IMR-90 (cell line): Measurements from ENCODE around the gene SLC38A4. TPM values are rescaled to one million over a fixed set of nuclear protein-coding genes. Genes with fewer than 3 reads are reported as not detected.

Experiments used
- ATAC-seq: fragments of 200-7000 bp; cut with Tn5 transposase; 2 replicates; pipeline ENCODE4 v1.9.1; 2020; ENCODE audit warnings: low read depth, mild to moderate bottlenecking, moderate library complexity
- BruUV-seq: library from RNA; stranded (reverse); fragments of 400-500 nt; replicated peaks from 2 replicates; lab custom pipeline; 2021; lab: Mats Ljungman, UMichigan
- CTCF ChIA-PET: fragments of 300-600 bp; formaldehyde crosslinking; extraction: SDS; loops from one replicate; lab custom pipeline; 2021; ENCODE audit warnings: antibody characterized with exemption; lab: Yijun Ruan, JAX
- POLR2A ChIA-PET: fragments of 300-600 bp; sonication (Branson Sonifier 250); formaldehyde crosslinking; loops from one replicate; lab custom pipeline; 2022; ENCODE audit warnings: antibody characterized with exemption; ENCODE audit not compliant: unreplicated experiment; lab: Charles Lee
- DNase-seq: peaks from one replicate; pipeline ENCODE4 v3.0.0; 2013
- H2AFZ ChIP-seq: replicated peaks from 2 replicates; pipeline ENCODE3; 2013; ENCODE audit warnings: low read length, mild to moderate bottlenecking; ENCODE audit not compliant: poor library complexity
- H2AK5ac ChIP-seq: 2 replicates; pipeline ENCODE4 v1.6.1; 2013; ENCODE audit warnings: low read depth, low read length, inconsistent platforms
- H2AK9ac ChIP-seq: replicated peaks from 2 replicates; pipeline ENCODE3; 2013; ENCODE audit warnings: mild to moderate bottlenecking, low read depth, low read length, moderate library complexity; ENCODE audit not compliant: poor library complexity
- H2BK120ac ChIP-seq: 2 replicates; pipeline ENCODE4 v1.6.1; 2013; ENCODE audit warnings: low read depth, low read length, inconsistent platforms
- H2BK15ac ChIP-seq: 3 replicates; pipeline ENCODE4 v1.6.1; 2013; ENCODE audit warnings: low read depth, low read length, inconsistent platforms
- H2BK20ac ChIP-seq: 2 replicates; pipeline ENCODE4 v1.6.1; 2013; ENCODE audit warnings: low read depth, mild to moderate bottlenecking, inconsistent platforms, low read length, moderate library complexity
- H2BK5ac ChIP-seq: 2 replicates; pipeline ENCODE4 v1.6.1; 2013; ENCODE audit warnings: mild to moderate bottlenecking, low read depth, low read length, inconsistent platforms; ENCODE audit not compliant: poor library complexity, severe bottlenecking
- H3K14ac ChIP-seq: replicated peaks from 2 replicates; pipeline ENCODE4 v1.6.1; 2013; ENCODE audit warnings: low read depth, low read length, inconsistent platforms
- H3K18ac ChIP-seq: 2 replicates; pipeline ENCODE4 v1.6.1; 2013; ENCODE audit warnings: low read depth, low read length, control low read depth
- H3K23ac ChIP-seq: 2 replicates; pipeline ENCODE4 v1.6.1; 2013; ENCODE audit warnings: low read depth, low read length, inconsistent platforms
- H3K27ac ChIP-seq: 2 replicates; pipeline ENCODE4 v1.5.1; 2013; ENCODE audit warnings: mild to moderate bottlenecking, control low read depth, low read length; ENCODE audit not compliant: insufficient read depth
- H3K27me3 ChIP-seq: 2 replicates; pipeline ENCODE4 v1.6.1; 2013; ENCODE audit warnings: low read length; ENCODE audit not compliant: control insufficient read depth, insufficient read depth
- H3K36me3 ChIP-seq: 2 replicates; pipeline ENCODE4 v1.6.1; 2013; ENCODE audit warnings: low read length, mixed read lengths; ENCODE audit not compliant: control insufficient read depth, insufficient read depth
- H3K4ac ChIP-seq: 2 replicates; pipeline ENCODE4 v1.6.1; 2013; ENCODE audit warnings: low read depth, low read length, inconsistent platforms
- H3K4me1 ChIP-seq: 2 replicates; pipeline ENCODE4 v1.6.1; 2013; ENCODE audit warnings: low read length, mixed read lengths; ENCODE audit not compliant: control insufficient read depth, insufficient read depth
- H3K4me2 ChIP-seq: 2 replicates; pipeline ENCODE4 v1.6.1; 2013; ENCODE audit warnings: low read depth, mild to moderate bottlenecking, control low read depth, low read length, moderate library complexity
- H3K4me3 ChIP-seq: 2 replicates; pipeline ENCODE4 v1.5.1; 2013; ENCODE audit warnings: low read depth, mild to moderate bottlenecking, control low read depth, low read length, moderate library complexity; ENCODE audit not compliant: insufficient read depth
- H3K56ac ChIP-seq: 2 replicates; pipeline ENCODE4 v1.6.1; 2013; ENCODE audit warnings: low read length, inconsistent platforms; ENCODE audit not compliant: insufficient read depth; ENCODE audit errors: extremely low read depth
- H3K79me1 ChIP-seq, 2 experiments: 2 replicates each; pipeline ENCODE4 v1.6.1; 2013; ENCODE audit warnings: low read length in 2 of 2, inconsistent platforms in 1 of 2, low read depth in 1 of 2
- H3K9ac ChIP-seq: 2 replicates; pipeline ENCODE4 v1.6.1; 2013; ENCODE audit warnings: low read depth, low read length, control low read depth
- H3K9me1 ChIP-seq: 2 replicates; pipeline ENCODE4 v1.6.1; 2013; ENCODE audit warnings: low read length, inconsistent platforms; ENCODE audit not compliant: insufficient read depth
- H3K9me3 ChIP-seq: 2 replicates; pipeline ENCODE4 v1.6.1; 2013; ENCODE audit warnings: low read length; ENCODE audit not compliant: control insufficient read depth, insufficient read depth
- H4K20me1 ChIP-seq: 2 replicates; pipeline ENCODE4 v1.6.1; 2013; ENCODE audit warnings: low read length, inconsistent platforms; ENCODE audit not compliant: insufficient read depth
- H4K5ac ChIP-seq: 2 replicates; pipeline ENCODE4 v1.6.1; 2013; ENCODE audit warnings: mild to moderate bottlenecking, low read depth, low read length, control low read depth
- H4K8ac ChIP-seq, 2 experiments: 2 replicates each; pipeline ENCODE4 v1.6.1; 2013; ENCODE audit warnings: low read depth in 2 of 2, low read length in 2 of 2, control low read depth in 1 of 2, inconsistent platforms in 1 of 2
- H4K91ac ChIP-seq: 2 replicates; pipeline ENCODE4 v1.6.1; 2013; ENCODE audit warnings: low read depth, low read length, inconsistent platforms; ENCODE audit not compliant: insufficient read depth
- BHLHE40 ChIP-seq: fragments of 150-350 bp; IDR thresholded peaks from 2 replicates; pipeline ENCODE4 v1.6.1; 2016; ENCODE audit warnings: mild to moderate bottlenecking, low read depth, low read length
- CEBPB ChIP-seq: IDR thresholded peaks from 2 replicates; pipeline ENCODE4 v1.6.1; 2012; ENCODE audit warnings: low read depth, low read length, improper control_type of control experiment
- CTCF ChIP-seq: conservative IDR thresholded peaks from 2 replicates; pipeline ENCODE4 v1.5.1; 2012; ENCODE audit warnings: mild to moderate bottlenecking, low read depth, low read length, improper control_type of control experiment
- FOS ChIP-seq: fragments of 150-350 bp; IDR thresholded peaks from 2 replicates; pipeline ENCODE4 v1.6.1; 2016; ENCODE audit warnings: low read depth, low read length
- MAFK ChIP-seq: IDR thresholded peaks from 2 replicates; pipeline ENCODE4 v1.6.1; 2012; ENCODE audit warnings: low read depth, low read length, improper control_type of control experiment
- MAZ ChIP-seq: IDR thresholded peaks from 2 replicates; pipeline ENCODE4 v1.6.1; 2012; ENCODE audit warnings: low read depth, mild to moderate bottlenecking, low read length, improper control_type of control experiment, moderate library complexity, borderline replicate concordance
- NFE2L2 ChIP-seq: fragments of 150-350 bp; IDR thresholded peaks from 2 replicates; pipeline ENCODE4 v1.6.1; 2016; ENCODE audit warnings: low read depth, mild to moderate bottlenecking, low read length
- POLR2A ChIP-seq: IDR thresholded peaks from 2 replicates; pipeline ENCODE4 v1.6.1; 2012; ENCODE audit warnings: mild to moderate bottlenecking, low read depth, low read length
- RCOR1 ChIP-seq: IDR thresholded peaks from 2 replicates; pipeline ENCODE4 v1.6.1; 2012; ENCODE audit warnings: mild to moderate bottlenecking, low read length, improper control_type of control experiment; ENCODE audit not compliant: insufficient replicate concordance
- RFX5 ChIP-seq: IDR thresholded peaks from 2 replicates; pipeline ENCODE4 v1.8.0; 2012; ENCODE audit warnings: low read depth, mild to moderate bottlenecking, low read length, moderate library complexity
- USF2 ChIP-seq: fragments of 150-350 bp; IDR thresholded peaks from 2 replicates; pipeline ENCODE4 v1.6.1; 2017; ENCODE audit warnings: mild to moderate bottlenecking, antibody characterized with exemption, low read length, low read depth
- WGBS, 2 experiments: methylation state at CpG; one replicate each; pipeline versions ENCODE4 v1.1.5 to v1.1.7; 2013; ENCODE audit warnings: missing lambda C conversion rate in 2 of 2; ENCODE audit not compliant: insufficient read length in 1 of 2; ENCODE audit errors: extremely low coverage in 2 of 2; 5-methylcytosine and 5-hydroxymethylcytosine counted together
- dilution Hi-C: fragments of 300-500 bp; cut with HindIII; formaldehyde crosslinking; loops from one replicate; pipeline ENCODE4 v1.14.3; 2018; ENCODE audit warnings: low sequenced_read_pairs; ENCODE audit not compliant: unreplicated experiment
- in situ Hi-C: fragments of 300-500 bp; cut with MboI; formaldehyde crosslinking; loops from 3 replicates; pipeline ENCODE4 v1.14.3; 2019; ENCODE audit warnings: low sequenced_read_pairs, inconsistent platforms, mixed read lengths
- intact Hi-C: fragments of 100-400 bp; cut with micrococcal nuclease; formaldehyde crosslinking; loops from 2 replicates; pipeline ENCODE4 v1.10.0; 2022
- polyA plus RNA-seq, 3 experiments: library from polyadenylated mRNA; depleted of rRNA; stranded (reverse); fragments of >200 nt; gene quantifications; 2 replicates each; pipeline ENCODE4 v1.2.3, GENCODE V29; 2012; ENCODE audit warnings: low replicate concordance in 1 of 3
- total RNA-seq: library from RNA; depleted of rRNA; stranded (reverse); fragments of >200 nt; gene quantifications from 2 replicates; pipeline ENCODE4 v1.2.3, GENCODE V29; 2012

Gene SLC38A4
- total and polyA plus RNA-seq, 2 of the 4 experiments (the other 2 are of a cell fraction) = 2.3 to 2.7 TPM

GRCh38 chr12:46770501-46771183 lies 55.2 kb downstream of the SLC38A4 start (continued):
- TF ChIP-seq CTCF = no peak

GRCh38 chr12:46764005-46764404 lies 61.8 kb downstream of the SLC38A4 start:
- H2AK5ac ChIP-seq = no peak overlapping the region
- H4K8ac ChIP-seq = no peak overlapping the region
- H3K9me1 ChIP-seq = no peaks in the 10 kb centered on the region
- no peak overlapping the region for H2BK20ac ChIP-seq
- TF ChIP-seq USF2 = no peak
- TF ChIP-seq CTCF = no peak
- no peak for TF ChIP-seq BHLHE40
- TF ChIP-seq RCOR1 = no peak
- no peak for TF ChIP-seq POLR2A
- no peak for TF ChIP-seq MAFK
- TF ChIP-seq MAZ = no peak
- no peak for TF ChIP-seq CEBPB
- TF ChIP-seq RFX5 = no peak
- TF ChIP-seq NFE2L2 = no peak
- no peak for TF ChIP-seq FOS
- WGBS, 2 experiments = no CpG with 5 or more reads among the region's 3 CpGs
- H3K4me2 ChIP-seq = no peak overlapping the region
- ChIA-PET POLR2A (no interaction called here), CTCF (no interaction called here)
- no peak overlapping the region for H3K56ac ChIP-seq
- intact Hi-C loops (no loop called here), dilution Hi-C loops (no loop called here), in situ Hi-C loops (no loop called here)
- H3K27ac ChIP-seq = no peak overlapping the region
- H3K18ac ChIP-seq = no peak overlapping the region
- no peak overlapping the region for H4K91ac ChIP-seq
- no TSS peak for BruUV-seq
- H3K4ac ChIP-seq = no peak overlapping the region
- no peaks in the 10 kb centered on the region for H3K4me1 ChIP-seq
- H3K23ac ChIP-seq = no peak overlapping the region
- no peaks in the 10 kb centered on the region for H3K79me1 ChIP-seq
- H4K20me1 ChIP-seq = no peaks in the 10 kb centered on the region
- H3K9ac ChIP-seq = no peak overlapping the region
- ATAC-seq = no peak
- no peak overlapping the region for H2BK15ac ChIP-seq
- H3K9me3 ChIP-seq = peaks cover 2% of the 10 kb centered on the region
- H3K4me3 ChIP-seq = no peak overlapping the region
- no peaks in the 10 kb centered on the region for H3K36me3 ChIP-seq
- no peak overlapping the region for H2BK120ac ChIP-seq
- no peak for DNase-seq
- H2BK5ac ChIP-seq = no peak overlapping the region
- no peak overlapping the region for H2AFZ ChIP-seq
- no peaks in the 10 kb centered on the region for H3K27me3 ChIP-seq
- no peak overlapping the region for H2AK9ac ChIP-seq
- H4K5ac ChIP-seq = no peak overlapping the region
- H3K14ac ChIP-seq = no peak overlapping the region
